NCI-H82 treated with DMSO at 0.1 percent for 48 hours (cell line): Measurements from ENCODE around the gene TROAP.

ENCODE experiments used
- DNase-seq: peaks from one replicate; lab custom pipeline; 2025; ENCODE audit not compliant: unreplicated experiment; lab: John Stamatoyannopoulos, UW

Gene TROAP

GRCh38 chr12:49341777-49342065 lies 18.7 kb downstream of the TROAP start:
- DNase-seq, result no peak

- DNase-seq, result peak; percentile 95
These were observed 19.2 kb downstream of the TROAP start for GRCh38 chr12:49342066-49342913.

GRCh38 chr12:49342914-49343731 lies 20.1 kb downstream of the TROAP start:
- DNase-seq, result no peak

DNA sequence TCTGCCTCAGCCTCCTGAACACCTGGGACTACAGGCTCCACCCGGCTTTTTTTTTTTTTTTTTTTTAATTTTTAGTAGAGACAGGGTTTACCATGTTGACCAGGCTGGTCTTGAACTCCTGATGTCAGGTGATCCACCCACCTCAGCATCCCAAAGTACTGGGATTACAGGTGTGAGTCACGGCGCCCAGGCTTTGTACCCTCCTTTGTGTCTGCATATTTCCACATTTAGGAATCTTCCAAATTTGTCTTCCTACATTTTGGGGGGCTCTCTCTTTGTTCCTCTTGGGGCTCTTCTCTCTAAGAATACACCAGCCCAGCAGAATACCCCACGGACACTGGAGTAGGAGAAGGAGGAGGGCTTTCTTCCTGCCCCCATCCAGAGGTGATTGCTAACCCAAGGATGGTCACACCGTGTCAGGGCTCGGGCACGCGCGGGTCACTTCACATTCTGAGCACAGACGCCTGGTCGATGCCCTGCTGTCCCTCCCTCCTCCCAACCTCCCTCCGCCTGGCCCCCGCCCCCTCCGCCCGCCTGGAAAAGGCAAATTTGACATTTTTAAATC lies 21.5 kb downstream of the TROAP start:
- no peak for DNase-seq

DNA sequence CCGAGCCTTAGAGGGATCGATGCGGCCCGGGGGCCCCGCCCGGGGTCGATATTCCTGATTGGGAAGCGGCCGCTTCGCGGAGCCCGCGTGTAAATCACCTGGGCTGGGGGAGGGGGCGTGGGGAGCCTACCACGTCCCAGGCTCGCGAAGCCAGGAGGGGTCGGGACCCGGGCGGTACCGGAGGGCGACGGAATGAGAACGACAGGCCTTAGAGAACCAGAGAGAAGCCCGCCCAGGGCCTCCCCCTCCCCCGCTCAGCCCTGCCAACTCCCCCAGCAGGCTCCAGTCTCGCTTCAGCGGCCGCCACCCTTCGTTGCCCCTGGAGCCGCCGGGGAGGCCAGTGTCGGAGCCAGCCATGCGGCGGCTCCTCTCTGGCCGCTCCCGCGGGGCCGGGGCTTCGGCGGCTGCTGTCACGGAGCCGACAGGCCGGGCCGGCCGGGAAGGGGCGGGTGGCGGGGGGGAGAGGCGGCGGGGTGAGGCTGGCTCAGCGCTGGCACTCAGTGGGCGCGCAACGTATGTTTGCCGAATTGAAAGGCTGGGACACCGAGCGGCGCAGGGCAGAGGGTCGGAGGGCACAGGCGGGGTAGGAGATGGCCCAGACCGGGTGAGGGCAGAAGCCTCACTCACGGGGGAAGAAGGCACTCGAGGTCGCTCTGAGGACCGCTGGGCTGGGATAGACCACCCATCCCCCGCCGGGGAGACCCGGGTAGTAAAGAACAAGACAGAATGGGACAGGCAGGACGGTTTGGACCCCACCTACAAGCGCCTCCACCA lies 22.2 kb downstream of the TROAP start:
- no peak for DNase-seq

DNA sequence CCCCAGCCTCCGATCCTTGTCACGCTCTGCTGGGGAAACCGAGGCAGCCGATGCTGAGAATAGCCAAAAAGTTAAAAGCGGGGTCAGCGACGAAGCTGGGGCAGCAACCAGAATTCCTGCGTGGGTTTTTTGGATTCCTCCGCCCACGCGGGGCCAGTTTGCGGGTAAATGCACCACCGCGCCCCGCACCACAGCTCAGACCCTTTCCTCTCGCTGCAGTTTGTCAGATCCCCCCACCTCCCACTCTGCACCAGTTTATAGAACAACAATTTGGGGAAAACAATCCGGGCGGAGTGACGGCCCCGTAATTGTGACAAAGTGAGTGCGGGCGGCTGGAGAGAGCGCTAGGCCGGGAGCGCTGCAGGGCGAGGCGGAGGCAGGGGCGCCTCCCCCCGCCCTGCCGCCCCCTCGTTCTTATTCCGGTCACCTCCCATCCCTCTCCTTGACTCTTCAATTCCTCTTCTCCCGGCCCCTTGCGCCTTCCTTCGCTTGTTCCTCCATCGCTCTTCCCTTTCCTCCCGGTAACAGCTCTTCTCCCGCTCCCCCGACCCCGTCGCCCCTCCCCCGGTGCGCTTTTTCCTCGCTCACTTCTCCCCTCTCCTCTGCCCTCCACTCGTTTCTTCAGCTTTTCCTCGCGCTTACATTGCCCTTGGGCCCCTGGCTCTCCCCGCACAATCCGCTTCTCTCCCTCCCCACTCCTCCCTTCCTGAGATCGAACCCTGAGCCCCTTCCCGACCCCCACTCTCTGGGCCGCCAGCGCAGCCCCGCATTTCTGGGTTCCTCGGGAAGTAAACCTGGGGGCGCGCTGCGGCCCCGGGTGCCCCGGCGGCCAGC lies 23.0 kb downstream of the TROAP start:
- DNase-seq, result no peak

- no peak for DNase-seq
These were observed 23.7 kb downstream of the TROAP start, which contains the start of gene DNAJC22 for GRCh38 chr12:49346659-49347310. Gene DNAJC22 (plus strand): TSS chr12:49346888. CDS start chr12:49348873, 1,985 bp downstream.

GRCh38 chr12:49347311-49348193 lies 24.5 kb downstream of the TROAP start:
- peak; percentile 34 for DNase-seq

- no peak for DNase-seq
These were observed 25.7 kb downstream of the TROAP start for GRCh38 chr12:49348781-49349180.

- DNase-seq, result no peak
These were observed 26.2 kb downstream of the TROAP start for GRCh38 chr12:49349266-49349665.

GRCh38 chr12:49352351-49352750 lies 29.3 kb downstream of the TROAP start:
- DNase-seq, result no peak

GRCh38 chr12:49355913-49356312 lies 32.9 kb downstream of the TROAP start:
- no peak for DNase-seq

DNA sequence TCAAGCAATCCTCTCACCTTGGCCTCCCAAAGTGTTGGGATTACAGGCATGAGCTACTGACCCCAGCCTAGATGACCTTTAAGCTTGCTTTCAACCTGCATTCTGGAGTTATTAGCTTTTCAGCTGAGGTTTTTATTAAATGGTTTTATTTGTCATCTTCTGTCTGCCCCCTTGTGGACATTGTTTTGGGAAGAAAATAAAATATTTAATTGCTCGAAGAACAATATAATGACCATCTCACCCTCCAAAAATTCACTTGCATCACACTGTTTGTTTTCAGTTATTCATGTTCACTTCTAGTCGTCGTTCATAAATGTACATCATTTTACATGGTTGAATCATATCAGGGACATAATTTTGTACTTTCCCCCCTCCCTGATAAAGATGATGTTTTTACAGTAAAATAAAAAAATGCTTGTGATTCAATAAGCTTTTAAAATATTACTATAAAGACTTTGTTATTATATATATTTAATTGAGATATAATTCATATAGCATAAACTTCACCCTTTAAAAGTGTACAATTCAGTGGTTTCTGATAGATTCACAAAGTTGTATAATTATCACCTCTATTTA lies 34.1 kb downstream of the TROAP start:
- no peak for DNase-seq

- DNase-seq, result peak; percentile 85
These were observed 35.6 kb downstream of the TROAP start for GRCh38 chr12:49358483-49359141.

- no peak for DNase-seq
These were observed 36.6 kb downstream of the TROAP start for GRCh38 chr12:49359671-49360070.

DNA sequence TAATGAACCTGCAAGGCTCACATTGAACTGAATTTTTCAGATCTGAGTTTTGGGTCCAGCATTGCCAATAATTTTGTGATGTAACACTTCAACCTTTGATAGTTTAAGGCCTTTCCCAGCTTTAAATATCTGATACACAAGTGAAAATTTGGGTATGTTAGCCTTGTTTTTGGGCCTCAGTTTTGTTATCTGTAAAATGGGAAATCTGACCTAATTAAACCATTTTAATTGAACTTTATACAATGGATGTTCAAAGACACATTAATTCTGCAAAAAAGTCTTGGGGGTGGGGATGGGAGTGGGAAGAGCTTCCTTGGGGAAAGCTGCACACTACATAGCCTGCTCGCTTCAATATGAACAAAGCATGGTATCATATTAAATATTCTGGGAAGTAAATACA lies 39.0 kb downstream of the TROAP start:
- no peak for DNase-seq

DNA sequence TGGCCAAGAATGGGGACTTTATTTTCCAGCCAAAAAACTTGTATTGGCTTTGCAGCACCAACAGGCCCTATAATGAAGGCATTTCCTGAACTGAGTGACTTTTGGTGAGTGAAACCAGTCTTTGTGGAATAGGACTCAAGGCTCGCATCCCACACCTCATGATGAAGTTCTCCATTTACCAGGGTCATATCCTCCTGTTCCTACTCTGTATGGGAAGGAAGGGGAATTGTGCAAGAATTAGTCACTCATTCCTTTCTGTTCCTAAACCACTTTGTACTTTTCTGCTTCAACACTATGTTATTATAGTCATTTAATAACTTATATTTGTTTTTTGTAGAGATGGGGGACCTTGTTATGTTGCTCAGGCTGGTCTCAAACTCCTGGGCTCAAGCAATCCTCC lies 41.9 kb downstream of the TROAP start:
- no peak for DNase-seq

DNA sequence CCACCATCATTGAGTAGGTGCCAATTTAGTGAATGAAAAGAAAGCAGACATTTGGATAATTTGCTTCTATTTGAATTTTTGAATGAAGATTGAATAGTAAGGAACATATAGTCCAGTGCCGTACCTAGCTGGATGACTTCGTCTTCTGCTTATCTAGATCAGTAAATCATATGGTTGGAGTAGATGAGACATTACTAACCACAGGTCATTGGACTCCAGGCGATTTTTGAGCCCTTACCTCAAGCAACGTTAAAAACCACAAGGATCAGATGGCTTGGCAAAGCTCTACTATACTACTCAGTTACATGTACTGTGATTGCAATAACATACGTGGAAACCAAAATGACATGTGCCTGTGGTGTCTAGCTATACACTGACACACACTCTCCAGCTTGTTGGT lies 42.5 kb downstream of the TROAP start:
- no peak for DNase-seq
